Endodermal cell (in vitro differentiated cells): ENCODE measurements around the gene PRSS57. TPM values are rescaled to one million over a fixed set of nuclear protein-coding genes. Genes with fewer than 3 reads are reported as not detected.

Experiments
- DNase-seq: peaks from one replicate; pipeline ENCODE4 v3.0.0-alpha.2; 2017
- H3K27ac ChIP-seq: 2 replicates; pipeline ENCODE4 v1.5.1; 2013; ENCODE audit warnings: mild to moderate bottlenecking, low read depth, low read length, moderate library complexity
- H3K27me3 ChIP-seq: 2 replicates; pipeline ENCODE4 v1.6.1; 2013; ENCODE audit warnings: mild to moderate bottlenecking, low read length, moderate library complexity; ENCODE audit not compliant: insufficient read depth, control insufficient read depth, poor library complexity, severe bottlenecking
- H3K36me3 ChIP-seq: 2 replicates; pipeline ENCODE4 v1.7.0; 2013; ENCODE audit warnings: mild to moderate bottlenecking, low read length, moderate library complexity; ENCODE audit not compliant: control insufficient read depth, insufficient read depth
- H3K4me1 ChIP-seq: one replicate; pipeline ENCODE4 v1.7.0; 2013; ENCODE audit warnings: low read length; ENCODE audit not compliant: control insufficient read depth, insufficient read depth
- H3K4me3 ChIP-seq: 2 replicates; pipeline ENCODE4 v1.5.1; 2013; ENCODE audit warnings: mild to moderate bottlenecking, low read length, moderate library complexity
- H3K9ac ChIP-seq: 2 replicates; pipeline ENCODE4 v1.6.1; 2013; ENCODE audit warnings: mild to moderate bottlenecking, low read length, moderate library complexity; ENCODE audit not compliant: poor library complexity, severe bottlenecking; ENCODE audit errors: extremely low read depth
- H3K9me3 ChIP-seq: 2 replicates; pipeline ENCODE4 v1.6.1; 2013; ENCODE audit warnings: mild to moderate bottlenecking, low read length, moderate library complexity; ENCODE audit not compliant: control insufficient read depth
- H3K27ac Mint-ChIP-seq: 2 replicates; pipeline ENCODE4 v1.8.0; 2020; ENCODE audit warnings: mixed read lengths
- H3K27me3 Mint-ChIP-seq: 2 replicates; pipeline ENCODE4 v1.8.0; 2021; ENCODE audit warnings: mild to moderate bottlenecking, mixed read lengths; ENCODE audit not compliant: insufficient read depth
- H3K36me3 Mint-ChIP-seq: 2 replicates; pipeline ENCODE4 v1.8.0; 2020; ENCODE audit warnings: low read depth, mixed read lengths
- H3K4me1 Mint-ChIP-seq: 2 replicates; pipeline ENCODE4 v1.8.0; 2020; ENCODE audit warnings: mixed read lengths
- H3K4me3 Mint-ChIP-seq: 2 replicates; pipeline ENCODE4 v1.8.0; 2020; ENCODE audit warnings: mild to moderate bottlenecking, moderate library complexity, mixed read lengths
- H3K9me3 Mint-ChIP-seq: 2 replicates; pipeline ENCODE4 v1.8.0; 2020; ENCODE audit warnings: mild to moderate bottlenecking, mixed read lengths
- WGBS, 2 experiments: methylation state at CpG; one replicate each; pipeline versions ENCODE4 v1.1.5 to v1.1.7; 2013; ENCODE audit warnings: missing lambda C conversion rate in 2 of 2, mixed read lengths in 1 of 2; ENCODE audit not compliant: insufficient coverage in 1 of 2, insufficient read length in 1 of 2; 5-methylcytosine and 5-hydroxymethylcytosine counted together
- total RNA-seq, 2 donors: library from RNA; stranded (reverse); fragmentation: NEBNext Ultra II Directional in 1 of 2; extraction: Animal tissue kit (Norgen Biotek cat#: 25700) in 1 of 2; gene quantifications; 2 replicates in 1 of 2; 3 replicates in 1 of 2; pipeline ENCODE4 v1.2.1, GENCODE V29; 2021
- TF ChIP-seq, protein P1 (sequence below): fragments of 200-600 bp; sonication (generic); conservative IDR thresholded peaks from 2 replicates; pipeline ENCODE4 v1.5.0; 2021; ENCODE audit warnings: antibody characterized with exemption, mild to moderate bottlenecking

The PRSS57 gene
- total RNA-seq, 2 donors from 2014 or later, result not detected

DNA sequence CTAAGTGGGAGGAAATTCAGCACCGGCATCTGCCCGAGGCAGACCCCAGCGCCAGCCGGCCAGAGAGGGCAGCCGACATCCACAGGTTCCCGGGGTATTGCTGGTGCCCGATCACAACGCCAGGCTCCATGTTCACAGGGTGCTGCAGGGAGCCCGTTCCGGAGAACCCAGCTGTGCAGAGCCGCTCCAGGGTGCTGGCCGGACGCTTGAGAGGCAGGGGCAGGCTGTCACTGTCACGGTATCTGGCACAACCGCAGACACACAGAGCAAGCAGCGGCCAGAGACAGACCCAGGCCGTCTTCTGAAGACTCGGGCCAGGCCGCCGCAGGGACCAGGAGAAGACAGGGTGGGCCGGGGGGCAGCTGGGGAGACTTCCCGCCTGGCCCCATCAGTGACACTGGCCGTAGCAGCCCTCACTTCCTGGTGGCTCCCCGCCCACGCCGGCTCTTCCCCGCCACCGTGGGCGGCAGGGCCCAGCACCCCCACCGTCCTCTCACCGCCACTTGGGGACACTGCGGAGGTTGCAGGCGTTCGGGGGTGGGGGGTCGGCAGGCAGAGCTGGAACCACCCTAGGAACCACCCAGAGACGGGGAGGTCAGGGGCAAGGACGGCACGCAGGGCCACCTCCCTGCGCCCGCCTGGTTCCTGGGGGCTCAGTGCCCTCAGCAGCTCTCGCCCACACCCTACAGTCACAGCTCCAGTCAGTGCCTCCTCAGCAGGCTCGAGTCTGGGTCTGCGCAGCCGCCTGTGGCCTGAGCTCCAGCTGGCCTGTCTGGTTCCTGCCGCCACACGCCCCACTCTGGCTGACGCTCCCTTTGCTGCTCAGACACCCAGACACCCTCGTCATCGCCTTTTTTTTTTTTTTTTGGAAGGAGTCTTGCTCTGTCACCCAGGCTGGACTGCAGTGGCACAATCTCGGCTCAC is 36.1 kb downstream of the PRSS57 start:
- no peak overlapping the region for H3K27ac Mint-ChIP-seq
- peaks cover 17% of the 10 kb centered on the region for H3K4me1 Mint-ChIP-seq
- no peaks in the 10 kb centered on the region for H3K36me3 Mint-ChIP-seq
- TF ChIP-seq, protein P1, sequence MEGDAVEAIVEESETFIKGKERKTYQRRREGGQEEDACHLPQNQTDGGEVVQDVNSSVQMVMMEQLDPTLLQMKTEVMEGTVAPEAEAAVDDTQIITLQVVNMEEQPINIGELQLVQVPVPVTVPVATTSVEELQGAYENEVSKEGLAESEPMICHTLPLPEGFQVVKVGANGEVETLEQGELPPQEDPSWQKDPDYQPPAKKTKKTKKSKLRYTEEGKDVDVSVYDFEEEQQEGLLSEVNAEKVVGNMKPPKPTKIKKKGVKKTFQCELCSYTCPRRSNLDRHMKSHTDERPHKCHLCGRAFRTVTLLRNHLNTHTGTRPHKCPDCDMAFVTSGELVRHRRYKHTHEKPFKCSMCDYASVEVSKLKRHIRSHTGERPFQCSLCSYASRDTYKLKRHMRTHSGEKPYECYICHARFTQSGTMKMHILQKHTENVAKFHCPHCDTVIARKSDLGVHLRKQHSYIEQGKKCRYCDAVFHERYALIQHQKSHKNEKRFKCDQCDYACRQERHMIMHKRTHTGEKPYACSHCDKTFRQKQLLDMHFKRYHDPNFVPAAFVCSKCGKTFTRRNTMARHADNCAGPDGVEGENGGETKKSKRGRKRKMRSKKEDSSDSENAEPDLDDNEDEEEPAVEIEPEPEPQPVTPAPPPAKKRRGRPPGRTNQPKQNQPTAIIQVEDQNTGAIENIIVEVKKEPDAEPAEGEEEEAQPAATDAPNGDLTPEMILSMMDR, result no peak
- Histone ChIP-seq H3K4me1 (no peaks in the 10 kb centered on the region), H3K9ac (no peak overlapping the region), H3K27me3 (no peaks in the 10 kb centered on the region), H3K27ac (no peak overlapping the region), H3K9me3 (no peaks in the 10 kb centered on the region), H3K4me3 (no peak overlapping the region), H3K36me3 (no peaks in the 10 kb centered on the region)
- H3K4me3 Mint-ChIP-seq, result no peak overlapping the region
- no peaks in the 10 kb centered on the region for H3K27me3 Mint-ChIP-seq
- H3K9me3 Mint-ChIP-seq, result peaks cover 7% of the 10 kb centered on the region
- no peak for DNase-seq
- WGBS, 2 experiments, result 92 to 94% methylated on average over 36 to 50 of the region's 50 CpGs

DNA sequence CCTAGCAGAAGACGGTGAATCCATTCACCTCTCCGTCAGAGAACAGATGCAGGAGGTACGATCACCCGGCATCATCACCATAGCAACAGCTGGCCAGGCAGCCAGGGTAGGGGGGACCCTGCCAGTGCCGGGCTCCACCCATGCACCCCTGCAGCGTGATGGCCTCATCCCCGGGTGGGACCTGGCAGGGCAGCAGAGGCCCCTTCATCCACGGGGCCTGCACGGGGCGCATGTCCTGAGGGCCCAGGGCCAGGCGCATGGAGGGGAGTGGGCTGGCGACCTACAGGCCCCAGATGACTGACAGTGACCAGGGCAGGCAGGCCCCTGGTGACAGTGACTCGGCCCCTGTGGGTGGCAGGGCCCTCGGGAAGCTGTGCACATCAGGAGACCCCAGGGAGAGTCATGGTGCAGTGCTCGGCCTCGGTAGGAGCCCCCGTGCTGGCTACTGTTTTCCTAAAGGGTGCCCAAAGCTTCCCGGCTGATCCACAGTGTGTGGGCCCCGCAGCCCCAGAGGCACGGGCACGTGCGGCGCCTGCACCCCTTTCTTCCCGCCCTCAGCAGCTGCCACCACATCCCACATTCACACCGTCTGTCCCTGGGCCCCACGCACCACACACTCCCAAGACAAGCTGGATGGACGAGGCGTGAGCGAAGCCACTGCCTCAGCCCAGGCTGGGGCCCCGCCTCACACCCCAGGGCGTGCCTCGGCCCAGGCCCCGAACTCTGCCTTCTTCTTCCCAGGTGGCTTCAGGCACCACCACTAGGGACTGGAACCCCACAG is 37.0 kb downstream of the PRSS57 start:
- no peaks in the 10 kb centered on the region for H3K9me3 Mint-ChIP-seq
- no peak overlapping the region for H3K27ac Mint-ChIP-seq
- no peaks in the 10 kb centered on the region for H3K27me3 Mint-ChIP-seq
- H3K9ac ChIP-seq, result no peak overlapping the region
- no peaks in the 10 kb centered on the region for H3K27me3 ChIP-seq
- H3K27ac ChIP-seq, result no peak overlapping the region
- no peaks in the 10 kb centered on the region for H3K9me3 ChIP-seq
- H3K4me3 ChIP-seq, result no peak overlapping the region
- H3K4me3 Mint-ChIP-seq, result no peak overlapping the region
- no peak for DNase-seq
- H3K4me1 Mint-ChIP-seq, result peaks cover 17% of the 10 kb centered on the region
- H3K36me3 ChIP-seq, result peaks cover 8% of the 10 kb centered on the region
- H3K4me1 ChIP-seq, result no peaks in the 10 kb centered on the region
- TF ChIP-seq, protein P1, result no peak
- peaks cover 3% of the 10 kb centered on the region for H3K36me3 Mint-ChIP-seq
- 95% methylated on average over 13 to 33 of the region's 33 CpGs for WGBS, 2 experiments

DNA sequence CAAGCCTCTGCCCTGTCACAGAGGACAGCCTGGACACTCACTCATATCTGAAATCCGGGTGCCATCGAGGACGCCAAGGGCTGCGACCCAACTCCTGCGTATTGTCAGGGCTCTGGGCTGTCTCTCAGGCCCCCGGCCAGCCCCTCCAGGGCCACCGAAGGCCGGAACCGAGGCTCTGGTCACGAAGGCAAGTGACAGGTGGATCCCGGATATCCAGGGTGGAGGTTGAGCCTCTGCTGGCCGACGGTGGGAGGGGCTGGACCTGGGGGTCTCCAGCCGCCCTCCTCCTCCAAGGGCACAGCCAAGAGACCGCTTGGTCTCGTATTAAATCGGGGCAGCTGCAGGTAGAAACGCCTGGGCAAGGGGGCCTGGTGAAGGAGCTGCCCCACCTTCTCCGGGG is 37.6 kb downstream of the PRSS57 start:
- Histone ChIP-seq H3K27ac (no peak overlapping the region), H3K4me3 (no peak overlapping the region), H3K36me3 (peaks cover 11% of the 10 kb centered on the region), H3K4me1 (no peaks in the 10 kb centered on the region), H3K27me3 (no peaks in the 10 kb centered on the region), H3K9ac (no peak overlapping the region), H3K9me3 (no peaks in the 10 kb centered on the region)
- 90% methylated on average over 18 to 19 of the region's 19 CpGs for WGBS, 2 experiments
- H3K27ac Mint-ChIP-seq, result no peak overlapping the region
- peaks cover 17% of the 10 kb centered on the region for H3K4me1 Mint-ChIP-seq
- H3K9me3 Mint-ChIP-seq, result no peaks in the 10 kb centered on the region
- DNase-seq, result no peak
- H3K36me3 Mint-ChIP-seq, result peaks cover 3% of the 10 kb centered on the region
- TF ChIP-seq, protein P1, result no peak
- H3K27me3 Mint-ChIP-seq, result no peaks in the 10 kb centered on the region
- no peak overlapping the region for H3K4me3 Mint-ChIP-seq
